ENCODE results near the gene HIF3A.

The HIF3A gene

GRCh38 chr19:46365561-46365960 lies 68.7 kb downstream of the HIF3A start:
- DNase-seq = no peak

- no peak for DNase-seq
Observed at GRCh38 chr19:46366620-46367292, 69.9 kb downstream of the HIF3A start.

- DNase-seq = no peak
Observed at GRCh38 chr19:46367426-46367825, 70.6 kb downstream of the HIF3A start.

DNA sequence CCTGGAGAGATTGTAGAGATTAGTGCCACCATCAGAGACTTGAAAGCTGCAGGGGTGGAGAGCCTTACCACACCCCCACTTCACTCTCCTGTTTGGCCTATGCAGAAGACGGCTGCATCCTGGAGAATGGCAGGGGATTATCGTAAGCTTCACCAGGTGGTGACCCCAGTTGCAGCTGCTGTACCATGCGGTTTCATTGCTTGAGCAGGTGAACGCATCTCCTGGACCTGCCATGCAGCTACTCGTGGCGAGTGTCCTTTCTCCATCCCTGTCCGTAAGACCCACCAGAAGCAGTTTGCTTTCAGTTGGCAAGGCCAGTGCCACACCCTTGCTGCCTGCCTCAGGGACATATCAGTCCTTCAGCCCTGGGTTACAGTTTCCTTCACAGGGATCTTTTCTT lies 71.3 kb downstream of the HIF3A start:
- no peak for DNase-seq

GRCh38 chr19:46369817-46370216 lies 73.0 kb downstream of the HIF3A start:
- DNase-seq = no peak

DNA sequence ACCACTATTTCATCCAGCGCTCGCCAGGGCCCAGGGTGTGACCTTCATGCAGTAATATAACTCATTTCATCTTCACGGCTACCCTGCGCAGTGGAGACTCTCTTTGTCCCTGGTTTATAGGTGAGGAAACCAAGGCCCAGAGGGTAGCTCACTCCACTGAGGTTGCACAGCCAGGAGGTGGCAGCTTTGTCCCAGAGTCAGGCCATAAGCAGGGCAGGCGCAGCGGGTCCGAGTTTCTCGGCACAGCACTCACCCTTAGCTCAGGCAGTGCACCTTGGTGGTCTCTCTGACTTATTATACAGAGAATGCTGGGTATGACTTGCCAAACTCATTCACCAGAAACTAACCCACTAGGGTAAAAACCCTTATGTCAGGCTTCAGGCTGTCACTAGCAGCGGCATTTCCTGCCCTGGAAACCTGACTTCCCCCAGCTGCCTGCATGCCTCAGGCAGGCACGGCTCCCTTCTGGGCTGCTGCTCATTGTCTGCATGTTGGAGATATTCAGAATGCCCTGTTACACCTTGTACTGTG lies 74.6 kb downstream of the HIF3A start:
- DNase-seq = no peak

DNA sequence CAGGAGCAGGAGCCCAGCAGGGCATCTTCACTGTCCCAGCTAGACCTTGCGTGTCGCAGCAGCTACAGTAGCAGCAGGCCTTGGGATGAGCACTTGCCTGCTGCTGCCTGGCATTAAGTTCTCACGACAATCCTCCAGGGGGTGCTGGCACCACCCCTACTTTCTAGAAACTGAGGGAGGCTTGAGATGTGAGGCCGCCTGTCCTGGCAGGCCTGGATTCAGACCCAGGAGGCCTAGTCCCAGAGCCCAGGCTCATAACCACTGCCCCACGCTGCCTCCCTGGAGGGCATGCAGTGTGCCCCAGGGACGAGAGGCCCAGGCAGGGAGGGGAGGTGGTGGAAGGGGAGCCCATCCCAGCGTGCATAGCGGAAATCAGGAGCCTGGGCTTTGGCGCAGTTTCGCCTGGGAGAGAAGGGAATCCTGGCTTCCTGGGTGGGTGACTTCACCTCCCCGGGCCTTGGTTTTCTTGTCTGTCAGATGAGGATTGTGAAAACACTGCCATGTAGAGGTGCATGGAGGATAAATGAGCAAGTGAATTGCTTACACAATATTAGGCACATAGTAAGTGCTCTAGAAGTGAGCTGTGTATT lies 76.2 kb downstream of the HIF3A start:
- no peak for DNase-seq

DNA sequence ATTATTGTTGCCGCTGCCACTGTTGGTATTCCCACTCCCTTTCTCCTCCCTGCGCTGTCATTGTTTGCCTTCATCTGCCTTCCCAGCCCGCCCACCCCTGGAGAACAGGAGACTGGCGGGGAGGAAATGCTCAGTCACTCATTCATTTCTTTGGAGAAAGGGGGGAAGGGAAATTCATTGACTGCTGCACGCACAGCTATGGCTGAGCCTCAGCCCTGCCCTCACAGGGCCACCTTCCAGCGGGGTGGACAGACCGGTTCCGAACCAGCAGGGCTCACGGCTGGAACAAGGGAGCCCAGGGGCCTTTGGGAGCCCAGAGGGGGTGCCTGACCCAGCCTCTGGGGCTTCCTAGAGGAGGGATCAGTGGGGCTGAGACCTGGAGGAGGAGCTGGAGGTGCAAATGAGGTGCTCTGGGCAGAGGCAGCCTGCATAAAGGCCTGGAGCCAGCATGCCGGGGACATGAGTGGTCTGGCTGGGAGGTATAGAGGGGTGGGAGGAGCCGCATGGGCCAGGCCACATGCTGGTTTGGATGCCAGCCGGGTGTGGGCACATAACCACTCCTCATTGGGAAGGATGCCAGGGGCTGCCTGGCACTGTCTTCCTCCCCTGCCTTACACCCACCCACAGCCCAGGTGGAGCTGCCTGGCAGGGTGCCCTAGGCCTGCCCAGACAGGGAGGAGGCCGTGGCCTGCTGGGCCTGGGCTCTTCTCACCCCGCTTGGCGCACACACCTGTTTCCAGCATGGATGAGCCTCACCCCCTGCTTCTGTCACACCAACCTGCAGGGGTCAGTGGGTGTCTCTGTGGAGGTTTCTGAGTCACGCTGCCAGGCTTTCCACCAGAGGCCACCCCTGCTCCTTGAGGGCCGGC lies 76.9 kb downstream of the HIF3A start:
- DNase-seq = no peak

- peak in 1 of 2 donors; percentile 6 for DNase-seq
Observed at GRCh38 chr19:46374536-46375475, 78.0 kb downstream of the HIF3A start.

DNA sequence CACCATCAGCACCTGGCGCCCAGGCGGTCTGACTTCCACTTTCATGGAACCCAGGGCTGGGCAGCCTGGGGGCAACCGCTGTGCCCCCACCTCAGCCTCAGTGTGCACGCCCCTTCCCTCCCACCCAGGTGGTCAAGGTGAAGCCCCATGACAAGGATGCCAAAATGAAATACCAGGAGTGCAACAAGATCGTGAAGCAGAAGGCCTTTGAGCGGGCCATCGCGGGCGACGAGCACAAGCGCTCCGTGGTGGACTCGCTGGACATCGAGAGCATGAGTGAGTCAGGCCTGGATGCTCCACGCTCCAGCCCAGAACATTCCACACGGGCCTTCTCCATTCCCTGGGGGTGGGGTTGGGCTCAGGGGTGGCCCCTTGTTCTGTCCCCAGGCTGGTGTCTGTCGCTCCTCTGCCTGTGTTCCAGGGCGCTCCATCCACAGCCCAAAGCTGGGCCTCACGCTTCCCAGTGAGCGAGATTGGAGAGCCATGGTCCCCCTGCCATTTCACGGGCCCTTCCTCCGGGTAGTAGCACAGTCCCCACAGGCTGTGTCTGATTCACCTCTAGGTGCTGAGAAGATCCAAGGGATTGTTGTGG lies 78.7 kb downstream of the HIF3A start:
- peak in 1 of 2 donors; percentile 5 for DNase-seq

DNA sequence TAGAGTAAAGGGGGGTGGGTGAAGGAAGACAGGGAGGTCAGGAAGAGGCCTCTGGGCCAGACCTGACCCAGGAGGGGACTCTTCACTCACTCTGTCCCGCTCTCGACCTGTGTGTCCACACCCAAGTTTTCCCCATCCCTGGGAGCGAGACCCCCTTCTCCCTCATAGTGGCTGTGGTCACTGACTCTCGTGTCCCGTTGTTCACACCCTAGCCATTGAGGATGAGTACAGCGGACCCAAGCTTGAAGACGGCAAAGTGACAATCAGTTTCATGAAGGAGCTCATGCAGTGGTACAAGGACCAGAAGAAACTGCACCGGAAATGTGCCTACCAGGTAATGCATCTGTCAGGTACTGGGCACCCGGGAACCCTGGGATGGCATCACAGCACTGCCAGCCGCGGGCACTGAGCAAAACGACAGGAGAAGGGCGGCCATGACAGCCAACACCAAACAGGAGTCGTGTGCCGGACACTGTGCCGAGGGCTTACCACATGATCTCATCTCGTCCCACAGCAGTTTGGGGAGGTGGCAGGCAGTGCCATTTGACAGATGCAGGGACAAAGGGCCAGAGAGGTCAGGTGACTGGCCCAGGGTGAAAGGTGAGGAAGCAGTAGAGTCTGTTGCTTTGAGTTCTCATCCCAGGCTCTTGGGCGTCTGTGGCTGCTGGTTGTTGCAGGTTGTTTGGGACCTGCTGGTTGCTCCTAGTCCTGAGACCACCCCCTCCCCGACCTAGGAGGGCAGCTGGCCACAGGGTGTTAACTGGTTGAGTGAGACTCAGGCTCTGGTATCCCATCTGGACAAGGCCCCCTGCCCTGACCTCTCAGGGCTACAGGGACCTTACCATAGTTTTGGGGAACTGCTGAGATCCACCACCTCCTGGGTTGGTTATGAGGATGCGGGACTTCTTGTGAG lies 79.7 kb downstream of the HIF3A start:
- DNase-seq = peak in 1 of 2 donors; percentile 6

GRCh38 chr19:46378268-46378667 lies 81.4 kb downstream of the HIF3A start:
- DNase-seq = no peak

DNA sequence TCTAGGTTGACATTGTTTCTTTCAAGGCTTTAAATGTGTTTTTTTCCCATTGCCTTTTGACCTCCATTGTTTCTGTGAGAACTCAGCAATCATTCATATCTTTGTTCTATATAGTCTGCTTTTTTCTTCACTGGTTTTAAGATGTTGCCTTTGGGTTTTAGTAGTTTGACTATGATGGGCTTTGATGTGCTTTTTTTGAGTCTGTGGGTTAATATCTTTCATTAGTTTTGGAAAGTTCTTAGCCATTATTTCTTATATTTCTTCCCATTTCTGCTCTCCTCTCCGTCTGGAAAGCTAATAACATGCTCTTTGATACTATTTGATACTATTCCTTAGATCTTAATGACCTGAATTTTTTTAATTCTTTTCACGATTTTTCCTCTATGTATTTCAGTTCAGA lies 83.8 kb downstream of the HIF3A start:
- no peak for DNase-seq

DNA sequence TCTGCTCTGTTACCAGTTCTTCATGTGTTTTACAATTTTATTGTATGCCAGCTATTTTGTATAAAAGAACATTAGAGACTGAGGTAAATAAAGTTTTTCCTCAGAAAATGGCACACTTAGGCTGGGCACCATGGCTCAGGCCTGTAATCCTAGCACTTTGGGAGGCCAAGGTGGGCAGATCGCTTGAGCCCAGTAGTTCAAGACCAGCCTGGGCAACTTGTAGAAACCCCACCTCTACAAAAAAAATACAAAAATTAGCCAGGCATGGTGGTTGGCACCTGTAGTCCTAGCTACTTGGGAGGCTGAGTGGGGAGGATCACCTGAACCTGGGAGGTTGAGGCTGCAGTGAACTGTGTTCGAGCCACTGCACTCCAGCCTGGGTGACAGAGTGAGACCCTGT lies 84.5 kb downstream of the HIF3A start:
- DNase-seq = no peak

DNA sequence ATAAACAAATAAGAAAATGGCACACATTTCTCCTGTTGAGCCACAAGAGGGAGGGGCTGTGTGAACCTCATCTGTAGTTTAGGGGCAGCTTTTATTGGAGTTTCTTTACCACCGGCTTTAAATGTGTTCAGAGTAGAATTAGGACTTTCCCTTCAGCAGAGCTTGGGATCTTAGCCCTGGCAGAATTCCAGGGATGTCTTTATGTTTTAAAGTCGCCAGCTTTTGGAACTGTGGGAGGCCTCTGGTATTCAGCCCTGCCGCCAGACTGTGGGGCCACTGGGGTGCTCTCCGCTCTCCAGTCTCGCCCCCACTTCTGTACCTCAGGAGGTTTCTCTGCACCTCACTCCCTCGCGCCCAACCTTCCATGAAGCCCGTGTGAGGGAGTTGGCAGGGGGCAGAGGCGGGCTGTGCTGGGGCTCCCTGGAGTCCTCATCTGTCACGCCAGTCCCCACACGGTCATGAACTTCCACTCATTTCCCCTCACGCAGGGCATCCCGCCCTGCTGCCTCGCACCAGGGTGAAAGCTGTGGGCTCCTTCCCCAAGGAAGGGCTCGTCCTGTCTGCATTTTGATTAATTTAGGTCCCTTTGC lies 85.0 kb downstream of the HIF3A start:
- DNase-seq = no peak

DNA sequence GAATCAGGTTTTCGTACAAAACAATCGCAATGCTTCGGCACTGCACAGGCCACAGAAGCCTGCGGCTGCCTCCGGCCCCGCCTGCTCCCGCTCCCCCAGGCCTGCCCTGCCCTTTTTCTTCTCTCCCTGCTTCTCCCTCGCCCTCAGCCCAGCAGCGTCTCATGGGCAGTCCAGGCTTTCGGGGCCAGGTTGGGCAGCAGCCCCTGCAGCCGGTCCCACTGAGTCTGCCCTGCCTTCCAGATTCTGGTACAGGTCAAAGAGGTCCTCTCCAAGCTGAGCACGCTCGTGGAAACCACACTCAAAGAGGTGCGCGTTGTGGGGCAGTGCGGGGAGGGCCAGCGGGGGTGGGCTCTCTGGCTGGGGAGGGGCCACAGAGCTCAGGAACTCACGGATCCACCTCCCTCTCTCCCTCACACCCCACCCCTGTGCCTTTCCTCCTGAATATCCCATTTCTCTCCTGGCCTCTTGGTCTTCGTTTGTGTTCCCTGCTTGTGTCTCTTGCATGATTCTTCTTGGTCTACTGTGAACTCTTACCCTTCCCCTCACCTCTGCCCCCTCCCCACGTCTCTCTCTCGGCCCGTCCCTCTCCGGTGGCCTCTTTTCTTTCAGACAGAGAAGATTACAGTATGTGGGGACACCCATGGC lies 86.5 kb downstream of the HIF3A start:
- no peak for DNase-seq

GRCh38 chr19:46383846-46384245 lies 87.0 kb downstream of the HIF3A start:
- peak in 1 of 2 donors; percentile 1 for DNase-seq

GRCh38 chr19:46384396-46384795 lies 87.6 kb downstream of the HIF3A start:
- DNase-seq = peak in 1 of 2 donors; percentile 7

GRCh38 chr19:46385636-46386035 lies 88.8 kb downstream of the HIF3A start:
- DNase-seq = no peak

- no peak for DNase-seq
Observed at GRCh38 chr19:46386151-46386550, 89.3 kb downstream of the HIF3A start.
